AG09309 (cell line): ENCODE data around the gene TPRX2.
"Not testable (repeated sequence)": the region's sequence is repeated elsewhere in the genome, so short reads cannot be mapped to it uniquely, and the experiment has no call there.

ENCODE experiments used
- DNase-seq: peaks from one replicate; pipeline ENCODE4 v3.0.0-alpha.2; 2010; ENCODE audit warnings: low read depth
- H3K4me3 ChIP-seq: 2 replicates; pipeline ENCODE4 v1.5.1; 2011; ENCODE audit warnings: mild to moderate bottlenecking, low read depth, low read length, moderate library complexity; ENCODE audit not compliant: control insufficient read depth
- TF ChIP-seq, protein P1 (sequence below): IDR thresholded peaks from 2 replicates; pipeline ENCODE4 v1.5.1; 2011; ENCODE audit warnings: mild to moderate bottlenecking, low read depth, low read length, inconsistent platforms; ENCODE audit not compliant: insufficient read depth, control insufficient read depth; ENCODE audit errors: missing control alignments

The TPRX2 gene

GRCh38 chr19:47863514-47863936 lies 4.5 kb downstream of the TPRX2 start:
- no peak for DNase-seq
- H3K4me3 ChIP-seq: no peak overlapping the region
- TF ChIP-seq, protein P1, sequence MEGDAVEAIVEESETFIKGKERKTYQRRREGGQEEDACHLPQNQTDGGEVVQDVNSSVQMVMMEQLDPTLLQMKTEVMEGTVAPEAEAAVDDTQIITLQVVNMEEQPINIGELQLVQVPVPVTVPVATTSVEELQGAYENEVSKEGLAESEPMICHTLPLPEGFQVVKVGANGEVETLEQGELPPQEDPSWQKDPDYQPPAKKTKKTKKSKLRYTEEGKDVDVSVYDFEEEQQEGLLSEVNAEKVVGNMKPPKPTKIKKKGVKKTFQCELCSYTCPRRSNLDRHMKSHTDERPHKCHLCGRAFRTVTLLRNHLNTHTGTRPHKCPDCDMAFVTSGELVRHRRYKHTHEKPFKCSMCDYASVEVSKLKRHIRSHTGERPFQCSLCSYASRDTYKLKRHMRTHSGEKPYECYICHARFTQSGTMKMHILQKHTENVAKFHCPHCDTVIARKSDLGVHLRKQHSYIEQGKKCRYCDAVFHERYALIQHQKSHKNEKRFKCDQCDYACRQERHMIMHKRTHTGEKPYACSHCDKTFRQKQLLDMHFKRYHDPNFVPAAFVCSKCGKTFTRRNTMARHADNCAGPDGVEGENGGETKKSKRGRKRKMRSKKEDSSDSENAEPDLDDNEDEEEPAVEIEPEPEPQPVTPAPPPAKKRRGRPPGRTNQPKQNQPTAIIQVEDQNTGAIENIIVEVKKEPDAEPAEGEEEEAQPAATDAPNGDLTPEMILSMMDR: peak; percentile 97

GRCh38 chr19:47865166-47865565 lies 6.1 kb downstream of the TPRX2 start:
- no peak overlapping the region for H3K4me3 ChIP-seq
- DNase-seq: no peak
- TF ChIP-seq, protein P1: no peak

DNA sequence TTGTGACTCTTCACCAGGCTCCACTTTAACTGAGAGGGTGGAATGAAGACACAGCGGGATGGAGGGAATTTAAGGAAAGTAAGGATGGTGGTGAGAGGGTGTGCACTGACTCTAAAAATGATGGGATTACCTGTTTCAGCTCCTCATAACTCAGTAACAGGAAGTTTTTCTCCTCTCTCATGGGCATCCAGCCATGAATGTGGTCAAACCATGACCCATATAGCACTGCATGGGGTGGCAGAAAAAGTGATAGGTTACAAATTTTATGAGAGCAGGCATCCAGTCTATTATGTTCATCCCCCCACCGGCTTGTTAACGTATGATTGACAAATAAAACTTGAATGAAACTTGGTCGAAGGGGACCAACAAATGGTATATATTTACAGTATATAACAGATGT lies 19.9 kb downstream of the TPRX2 start:
- no peak for DNase-seq

DNA sequence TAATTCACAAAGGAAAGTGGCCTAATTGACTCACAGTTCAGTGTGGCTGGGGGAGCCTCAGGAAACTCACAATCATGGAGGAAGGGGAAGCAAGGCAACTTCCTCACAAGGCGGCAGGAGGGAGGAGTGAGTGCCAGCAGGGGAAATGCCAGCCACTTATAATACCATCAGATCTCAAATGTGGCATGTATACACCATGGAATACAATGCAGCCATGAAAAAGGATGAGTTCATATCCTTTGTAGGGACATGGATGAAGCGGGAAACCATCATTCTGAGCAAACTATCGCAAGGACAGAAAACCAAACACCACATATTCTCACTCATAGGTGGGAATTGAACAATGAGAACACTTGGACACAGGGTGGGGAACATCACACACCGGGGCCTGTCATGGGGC lies 20.4 kb downstream of the TPRX2 start:
- DNase-seq: not testable (repeated sequence)

More for the DNA sequence above, 19.9 kb downstream of the TPRX2 start:
- TF ChIP-seq, protein P1: no peak
- H3K4me3 ChIP-seq: no peak overlapping the region

DNA sequence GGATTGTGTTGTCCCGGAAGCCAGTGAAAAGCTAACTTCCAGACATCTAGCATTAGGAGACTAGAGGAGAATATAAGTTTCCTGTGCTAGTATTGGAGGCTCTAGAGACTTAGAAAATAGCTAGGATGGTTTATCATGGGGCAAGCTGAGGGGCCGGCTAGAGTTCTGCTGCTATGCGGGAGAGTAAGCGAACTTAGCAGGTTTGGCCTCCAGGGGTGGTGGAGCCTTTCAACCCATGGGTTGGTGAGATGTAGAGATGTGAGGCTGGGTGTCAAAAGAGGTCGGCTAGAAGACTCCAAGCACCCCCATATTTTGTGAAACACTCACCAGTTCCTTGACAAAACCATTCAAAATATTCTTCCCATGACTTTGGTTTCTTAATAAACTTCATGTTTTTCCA lies 22.7 kb downstream of the TPRX2 start:
- H3K4me3 ChIP-seq: no peak overlapping the region
- no peak for DNase-seq
- TF ChIP-seq, protein P1: no peak

More for the DNA sequence above, 20.4 kb downstream of the TPRX2 start:
- not testable (repeated sequence) for H3K4me3 ChIP-seq

GRCh38 chr19:47882890-47883289 lies 23.9 kb downstream of the TPRX2 start:
- no peak overlapping the region for H3K4me3 ChIP-seq
- TF ChIP-seq, protein P1: no peak
- no peak for DNase-seq

DNA sequence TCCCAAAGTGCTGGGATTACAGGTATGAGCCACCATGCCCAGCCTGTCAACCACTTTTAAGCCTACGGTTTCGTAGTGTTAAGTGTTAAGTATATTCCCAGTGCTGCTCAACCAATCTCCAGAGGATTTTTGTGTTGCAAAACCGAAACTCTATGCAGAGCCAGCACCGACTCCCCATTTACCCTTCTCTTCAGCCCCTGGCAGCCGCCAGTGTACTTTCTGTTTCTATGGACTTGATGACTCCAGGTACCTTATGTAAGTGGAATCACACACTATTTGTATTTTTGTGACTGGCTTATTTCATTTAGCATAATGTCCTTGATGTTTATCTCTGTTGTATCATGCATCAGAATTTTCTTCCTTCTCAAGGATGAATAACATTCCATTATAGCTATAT lies 26.0 kb downstream of the TPRX2 start:
- DNase-seq: no peak
- TF ChIP-seq, protein P1: no peak
- H3K4me3 ChIP-seq: no peak overlapping the region
